Measurements from ENCODE around the gene ACSM6. TPM values are rescaled to one million over a fixed set of nuclear protein-coding genes. Genes with fewer than 3 reads are reported as not detected.

The ACSM6 gene
- total and polyA plus RNA-seq, 8 donors, result 0.13 to 7.5 (median 0.68) TPM; not detected in 3

GRCh38 chr10:95249467-95249866 lies 55.4 kb downstream of the ACSM6 start:
- DNase-seq, result no peak
- TF ChIP-seq CTCF (IDR thresholded peaks at IDR 0.05) (no peak), EP300 (IDR thresholded peaks at IDR 0.05) (no peak), POLR2A (IDR thresholded peaks at IDR 0.05) (no peak), POLR2AphosphoS5 (IDR thresholded peaks at IDR 0.05) (no peak)
- Histone ChIP-seq H3K27me3 (no peaks in the 10 kb centered on the region), H3K4me3 (no peak overlapping the region), H3K27ac (no peak overlapping the region), H3K9me3 (no peaks in the 10 kb centered on the region), H3K36me3 (peaks cover 10 to 57% (median 29%) of the 10 kb centered on the region in 4 donors), H3K4me1 (peaks cover 12 to 53% (median 17%) of the 10 kb centered on the region in 4 donors)
- intact Hi-C loops (cut with DNase I; ENCODE audit: low total_unique reads), result loop anchor here (5.0 kb wide), 1 partner anchor 113 kb away; no protein-coding TSS in a partner anchor
- 73 to 84% (median 77%) methylated on average over 3 of the region's 3 CpGs for WGBS, 5 donors

- Histone ChIP-seq H3K4me3 (no peak overlapping the region), H3K9me3 (no peaks in the 10 kb centered on the region), H3K27me3 (no peaks in the 10 kb centered on the region), H3K4me1 (peaks cover 12 to 54% (median 17%) of the 10 kb centered on the region in 4 donors), H3K36me3 (peaks cover 3 to 43% (median 15%) of the 10 kb centered on the region in 4 donors), H3K27ac (no peak overlapping the region)
- TF ChIP-seq EP300 (IDR thresholded peaks at IDR 0.05) (no peak), POLR2AphosphoS5 (IDR thresholded peaks at IDR 0.05) (no peak), POLR2A (IDR thresholded peaks at IDR 0.05) (no peak), CTCF (IDR thresholded peaks at IDR 0.05) (no peak)
- 79 to 86% (median 83%) methylated on average over 4 of the region's 4 CpGs for WGBS, 5 donors
- DNase-seq, result no peak
- intact Hi-C loops (cut with DNase I; ENCODE audit: low total_unique reads), result no loop called here
These were observed 56.8 kb downstream of the ACSM6 start for GRCh38 chr10:95250856-95251255.

- no peak overlapping the region for H3K27ac ChIP-seq
- H3K9me3 ChIP-seq, result no peaks in the 10 kb centered on the region
- peaks cover 4 to 39% (median 10%) of the 10 kb centered on the region in 4 donors for H3K4me1 ChIP-seq
- DNase-seq, result no peak
- intact Hi-C loops (cut with DNase I; ENCODE audit: low total_unique reads), result no loop called here
- WGBS, 5 donors, result 30 to 48% (median 41%) methylated on average over 2 of the region's 2 CpGs
- H3K36me3 ChIP-seq, result peaks cover 3 to 45% (median 26%) of the 10 kb centered on the region in 4 donors
- H3K4me3 ChIP-seq, result no peak overlapping the region
- no peaks in the 10 kb centered on the region for H3K27me3 ChIP-seq
- TF ChIP-seq CTCF (IDR thresholded peaks at IDR 0.05), result no peak
- no peak for TF ChIP-seq POLR2AphosphoS5 (IDR thresholded peaks at IDR 0.05)
- no peak for TF ChIP-seq EP300 (IDR thresholded peaks at IDR 0.05)
- TF ChIP-seq POLR2A (IDR thresholded peaks at IDR 0.05), result no peak
These were observed 59.0 kb downstream of the ACSM6 start for GRCh38 chr10:95253007-95253406.

- WGBS, 5 donors, result 59 to 76% (median 66%) methylated on average over 2 of the region's 2 CpGs
- Histone ChIP-seq H3K36me3 (peaks cover 2 to 50% (median 31%) of the 10 kb centered on the region in 4 donors), H3K27me3 (no peaks in the 10 kb centered on the region), H3K4me3 (no peak overlapping the region), H3K27ac (no peak overlapping the region), H3K9me3 (no peaks in the 10 kb centered on the region), H3K4me1 (peaks cover 4 to 35% (median 10%) of the 10 kb centered on the region in 4 donors)
- TF ChIP-seq POLR2A (IDR thresholded peaks at IDR 0.05), result no peak
- no peak for TF ChIP-seq POLR2AphosphoS5 (IDR thresholded peaks at IDR 0.05)
- TF ChIP-seq EP300 (IDR thresholded peaks at IDR 0.05), result no peak
- TF ChIP-seq CTCF (IDR thresholded peaks at IDR 0.05), result no peak
- intact Hi-C loops (cut with DNase I; ENCODE audit: low total_unique reads), result no loop called here
- DNase-seq, result no peak
These were observed 59.6 kb downstream of the ACSM6 start for GRCh38 chr10:95253686-95254085.

Measured in stomach (tissue), 9 donors.